HepG2 (cell line): ENCODE measurements around the gene PTPMT1. TPM values are rescaled to one million over a fixed set of nuclear protein-coding genes. Genes with fewer than 3 reads are reported as not detected.

Experiments used
- HDAC1 ChIP-seq: sonication (generic); formaldehyde crosslinking; IDR thresholded peaks from 2 replicates; pipeline ENCODE4 v1.5.1; 2020; ENCODE audit warnings: mild to moderate bottlenecking, missing genetic modification reagents
- KLF6 ChIP-seq: IDR thresholded peaks from 2 replicates; pipeline ENCODE4 v1.8.0; 2016; ENCODE audit warnings: missing biosample characterization, missing genetic modification reagents
- ZC3H13 ChIP-seq: sonication (generic); formaldehyde crosslinking; IDR thresholded peaks from 2 replicates; pipeline ENCODE4 v1.8.1; 2023; ENCODE audit warnings: mild to moderate bottlenecking, missing genetic modification reagents, moderate library complexity
- ZNF10 ChIP-seq: sonication (generic); formaldehyde crosslinking; IDR thresholded peaks from 2 replicates; pipeline ENCODE4 v1.4.0; 2020; ENCODE audit warnings: mild to moderate bottlenecking, low read depth, missing genetic modification reagents, borderline replicate concordance
- ZNF232 ChIP-seq: sonication (generic); formaldehyde crosslinking; IDR thresholded peaks from 2 replicates; pipeline ENCODE4 v1.4.0; 2020; ENCODE audit warnings: missing genetic modification reagents, borderline replicate concordance
- ZNF615 ChIP-seq: sonication (generic); formaldehyde crosslinking; IDR thresholded peaks from 2 replicates; pipeline ENCODE4 v1.5.0; 2020; ENCODE audit warnings: mild to moderate bottlenecking, missing genetic modification reagents, borderline replicate concordance
- polyA plus RNA-seq, 8 experiments: library from polyadenylated mRNA; depleted of rRNA in 3 of 8; stranded (reverse) in 7 of 8; unstranded in 1 of 8; fragments of >200 nt; fragmentation: Illumina TruSeq in 4 of 8; extraction: Trizol in 4 of 8; gene quantifications; 2 replicates each; pipeline versions ENCODE4 v1.2.1 to v1.2.3, GENCODE V29; 2011 to 2016; ENCODE audit warnings: low read depth in 4 of 8, missing spikeins in 1 of 8, mixed read lengths in 1 of 8; ENCODE audit not compliant: insufficient read depth in 1 of 8
- total RNA-seq, 5 experiments: library from RNA; depleted of rRNA; stranded (reverse); fragments of >200 nt; fragmentation: Illumina TruSeq; extraction: Trizol; gene quantifications; 2 replicates each; pipeline ENCODE4 v1.2.3, GENCODE V29; 2016; ENCODE audit warnings: low read depth in 1 of 5
- TF ChIP-seq, protein P1 (sequence below): sonication (generic); formaldehyde crosslinking; IDR thresholded peaks from 2 replicates; pipeline ENCODE4 v1.8.0; 2022; ENCODE audit warnings: mild to moderate bottlenecking, missing genetic modification reagents, moderate library complexity
- TF ChIP-seq, protein P2 (sequence below): IDR thresholded peaks from 2 replicates; pipeline ENCODE4 v1.6.1; 2016
- TF ChIP-seq, protein P3 (sequence below): sonication (generic); formaldehyde crosslinking; IDR thresholded peaks from 2 replicates; pipeline ENCODE4 v1.4.0; 2020; ENCODE audit warnings: mild to moderate bottlenecking, missing genetic modification reagents
- TF ChIP-seq, protein P4 (sequence below): sonication (generic); formaldehyde crosslinking; IDR thresholded peaks from 2 replicates; pipeline ENCODE4 v1.4.0; 2020; ENCODE audit warnings: missing genetic modification reagents
- TF ChIP-seq, protein P5 (sequence below): sonication (generic); formaldehyde crosslinking; IDR thresholded peaks from 2 replicates; pipeline ENCODE4 v1.4.0; 2020; ENCODE audit warnings: missing genetic modification reagents
- TF ChIP-seq, protein P6 (sequence below): sonication (generic); formaldehyde crosslinking; IDR thresholded peaks from 2 replicates; pipeline ENCODE4 v1.5.0; 2020; ENCODE audit warnings: mild to moderate bottlenecking, missing genetic modification reagents
- TF ChIP-seq, protein P7 (sequence below): sonication (generic); formaldehyde crosslinking; conservative IDR thresholded peaks from 2 replicates; pipeline ENCODE4 v1.8.0; 2022; ENCODE audit warnings: low read depth, missing genetic modification reagents

PTPMT1 gene
- total and polyA plus RNA-seq, 2 of the 13 experiments (the other 11 are each of a cell fraction or from before 2014, with no cell fraction given): 55.6 to 129 TPM

DNA sequence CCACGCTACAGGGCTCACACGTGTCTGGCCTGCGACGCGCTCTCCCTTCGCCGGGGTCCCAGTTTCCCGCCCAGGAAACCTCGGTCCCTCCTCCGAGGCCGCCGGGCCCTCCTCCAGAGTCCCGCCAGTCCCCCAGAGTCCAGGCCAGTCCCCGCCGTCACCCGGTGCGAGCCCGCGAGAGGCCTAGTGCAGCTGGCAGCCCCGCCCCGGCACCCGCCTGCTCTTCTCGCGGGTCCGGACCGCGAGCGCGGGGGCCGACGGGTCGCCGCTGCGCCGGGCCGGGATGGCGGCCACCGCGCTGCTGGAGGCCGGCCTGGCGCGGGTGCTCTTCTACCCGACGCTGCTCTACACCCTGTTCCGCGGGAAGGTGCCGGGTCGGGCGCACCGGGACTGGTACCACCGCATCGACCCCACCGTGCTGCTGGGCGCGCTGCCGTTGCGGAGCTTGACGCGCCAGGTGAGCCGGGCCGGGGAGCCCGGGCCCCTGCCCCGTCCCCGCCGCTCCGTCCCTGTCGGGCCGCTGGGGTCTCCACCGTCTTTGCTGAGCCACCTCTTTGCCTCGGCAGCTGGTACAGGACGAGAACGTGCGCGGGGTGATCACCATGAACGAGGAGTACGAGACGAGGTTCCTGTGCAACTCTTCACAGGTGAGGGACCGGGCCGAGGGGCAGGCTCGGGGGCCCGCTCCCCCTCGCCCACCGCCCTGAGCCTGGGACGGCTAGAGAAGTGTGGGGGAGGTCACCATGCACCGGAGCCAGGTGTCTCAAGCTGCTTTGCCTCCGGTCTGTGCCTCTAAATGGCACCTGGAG lies at the start of gene PTPMT1 (continued):
- TF ChIP-seq, protein P1, sequence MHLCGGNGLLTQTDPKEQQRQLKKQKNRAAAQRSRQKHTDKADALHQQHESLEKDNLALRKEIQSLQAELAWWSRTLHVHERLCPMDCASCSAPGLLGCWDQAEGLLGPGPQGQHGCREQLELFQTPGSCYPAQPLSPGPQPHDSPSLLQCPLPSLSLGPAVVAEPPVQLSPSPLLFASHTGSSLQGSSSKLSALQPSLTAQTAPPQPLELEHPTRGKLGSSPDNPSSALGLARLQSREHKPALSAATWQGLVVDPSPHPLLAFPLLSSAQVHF: 0 out of 2 replicates have a peak, but pooled peaks have one; percentile 23
- TF ChIP-seq ZC3H13 (peak; percentile 24; the same call in 1 of the 2 replicates), ZNF10 (CRISPR knock-in tag) (no peak), ZNF232 (peak; percentile 49; the same call in 1 of the 2 replicates), ZNF615 (no peak), KLF6 (CRISPR knock-in tag) (0 out of 2 replicates have a peak, but pooled peaks have one; percentile 52), HDAC1 (CRISPR knock-in tag) (peak; percentile 49)
- TF ChIP-seq, protein P2, sequence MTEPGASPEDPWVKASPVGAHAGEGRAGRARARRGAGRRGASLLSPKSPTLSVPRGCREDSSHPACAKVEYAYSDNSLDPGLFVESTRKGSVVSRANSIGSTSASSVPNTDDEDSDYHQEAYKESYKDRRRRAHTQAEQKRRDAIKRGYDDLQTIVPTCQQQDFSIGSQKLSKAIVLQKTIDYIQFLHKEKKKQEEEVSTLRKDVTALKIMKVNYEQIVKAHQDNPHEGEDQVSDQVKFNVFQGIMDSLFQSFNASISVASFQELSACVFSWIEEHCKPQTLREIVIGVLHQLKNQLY (CRISPR knock-in tag): no peak
- TF ChIP-seq, protein P3, sequence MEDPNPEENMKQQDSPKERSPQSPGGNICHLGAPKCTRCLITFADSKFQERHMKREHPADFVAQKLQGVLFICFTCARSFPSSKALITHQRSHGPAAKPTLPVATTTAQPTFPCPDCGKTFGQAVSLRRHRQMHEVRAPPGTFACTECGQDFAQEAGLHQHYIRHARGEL (CRISPR knock-in tag): no peak
- TF ChIP-seq, protein P4, sequence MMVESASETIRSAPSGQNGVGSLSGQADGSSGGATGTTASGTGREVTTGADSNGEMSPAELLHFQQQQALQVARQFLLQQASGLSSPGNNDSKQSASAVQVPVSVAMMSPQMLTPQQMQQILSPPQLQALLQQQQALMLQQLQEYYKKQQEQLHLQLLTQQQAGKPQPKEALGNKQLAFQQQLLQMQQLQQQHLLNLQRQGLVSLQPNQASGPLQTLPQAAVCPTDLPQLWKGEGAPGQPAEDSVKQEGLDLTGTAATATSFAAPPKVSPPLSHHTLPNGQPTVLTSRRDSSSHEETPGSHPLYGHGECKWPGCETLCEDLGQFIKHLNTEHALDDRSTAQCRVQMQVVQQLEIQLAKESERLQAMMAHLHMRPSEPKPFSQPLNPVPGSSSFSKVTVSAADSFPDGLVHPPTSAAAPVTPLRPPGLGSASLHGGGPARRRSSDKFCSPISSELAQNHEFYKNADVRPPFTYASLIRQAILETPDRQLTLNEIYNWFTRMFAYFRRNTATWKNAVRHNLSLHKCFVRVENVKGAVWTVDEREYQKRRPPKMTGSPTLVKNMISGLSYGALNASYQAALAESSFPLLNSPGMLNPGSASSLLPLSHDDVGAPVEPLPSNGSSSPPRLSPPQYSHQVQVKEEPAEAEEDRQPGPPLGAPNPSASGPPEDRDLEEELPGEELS (CRISPR knock-in tag): peak; percentile 20; the same call in 1 of the 2 replicates
- TF ChIP-seq, protein P5, sequence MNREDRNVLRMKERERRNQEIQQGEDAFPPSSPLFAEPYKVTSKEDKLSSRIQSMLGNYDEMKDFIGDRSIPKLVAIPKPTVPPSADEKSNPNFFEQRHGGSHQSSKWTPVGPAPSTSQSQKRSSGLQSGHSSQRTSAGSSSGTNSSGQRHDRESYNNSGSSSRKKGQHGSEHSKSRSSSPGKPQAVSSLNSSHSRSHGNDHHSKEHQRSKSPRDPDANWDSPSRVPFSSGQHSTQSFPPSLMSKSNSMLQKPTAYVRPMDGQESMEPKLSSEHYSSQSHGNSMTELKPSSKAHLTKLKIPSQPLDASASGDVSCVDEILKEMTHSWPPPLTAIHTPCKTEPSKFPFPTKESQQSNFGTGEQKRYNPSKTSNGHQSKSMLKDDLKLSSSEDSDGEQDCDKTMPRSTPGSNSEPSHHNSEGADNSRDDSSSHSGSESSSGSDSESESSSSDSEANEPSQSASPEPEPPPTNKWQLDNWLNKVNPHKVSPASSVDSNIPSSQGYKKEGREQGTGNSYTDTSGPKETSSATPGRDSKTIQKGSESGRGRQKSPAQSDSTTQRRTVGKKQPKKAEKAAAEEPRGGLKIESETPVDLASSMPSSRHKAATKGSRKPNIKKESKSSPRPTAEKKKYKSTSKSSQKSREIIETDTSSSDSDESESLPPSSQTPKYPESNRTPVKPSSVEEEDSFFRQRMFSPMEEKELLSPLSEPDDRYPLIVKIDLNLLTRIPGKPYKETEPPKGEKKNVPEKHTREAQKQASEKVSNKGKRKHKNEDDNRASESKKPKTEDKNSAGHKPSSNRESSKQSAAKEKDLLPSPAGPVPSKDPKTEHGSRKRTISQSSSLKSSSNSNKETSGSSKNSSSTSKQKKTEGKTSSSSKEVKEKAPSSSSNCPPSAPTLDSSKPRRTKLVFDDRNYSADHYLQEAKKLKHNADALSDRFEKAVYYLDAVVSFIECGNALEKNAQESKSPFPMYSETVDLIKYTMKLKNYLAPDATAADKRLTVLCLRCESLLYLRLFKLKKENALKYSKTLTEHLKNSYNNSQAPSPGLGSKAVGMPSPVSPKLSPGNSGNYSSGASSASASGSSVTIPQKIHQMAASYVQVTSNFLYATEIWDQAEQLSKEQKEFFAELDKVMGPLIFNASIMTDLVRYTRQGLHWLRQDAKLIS (CRISPR knock-in tag): peak; percentile 16
- TF ChIP-seq, protein P6, sequence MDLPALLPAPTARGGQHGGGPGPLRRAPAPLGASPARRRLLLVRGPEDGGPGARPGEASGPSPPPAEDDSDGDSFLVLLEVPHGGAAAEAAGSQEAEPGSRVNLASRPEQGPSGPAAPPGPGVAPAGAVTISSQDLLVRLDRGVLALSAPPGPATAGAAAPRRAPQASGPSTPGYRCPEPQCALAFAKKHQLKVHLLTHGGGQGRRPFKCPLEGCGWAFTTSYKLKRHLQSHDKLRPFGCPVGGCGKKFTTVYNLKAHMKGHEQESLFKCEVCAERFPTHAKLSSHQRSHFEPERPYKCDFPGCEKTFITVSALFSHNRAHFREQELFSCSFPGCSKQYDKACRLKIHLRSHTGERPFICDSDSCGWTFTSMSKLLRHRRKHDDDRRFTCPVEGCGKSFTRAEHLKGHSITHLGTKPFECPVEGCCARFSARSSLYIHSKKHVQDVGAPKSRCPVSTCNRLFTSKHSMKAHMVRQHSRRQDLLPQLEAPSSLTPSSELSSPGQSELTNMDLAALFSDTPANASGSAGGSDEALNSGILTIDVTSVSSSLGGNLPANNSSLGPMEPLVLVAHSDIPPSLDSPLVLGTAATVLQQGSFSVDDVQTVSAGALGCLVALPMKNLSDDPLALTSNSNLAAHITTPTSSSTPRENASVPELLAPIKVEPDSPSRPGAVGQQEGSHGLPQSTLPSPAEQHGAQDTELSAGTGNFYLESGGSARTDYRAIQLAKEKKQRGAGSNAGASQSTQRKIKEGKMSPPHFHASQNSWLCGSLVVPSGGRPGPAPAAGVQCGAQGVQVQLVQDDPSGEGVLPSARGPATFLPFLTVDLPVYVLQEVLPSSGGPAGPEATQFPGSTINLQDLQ (CRISPR knock-in tag): no peak; the same call in 1 of the 2 replicates
- TF ChIP-seq, protein P7, sequence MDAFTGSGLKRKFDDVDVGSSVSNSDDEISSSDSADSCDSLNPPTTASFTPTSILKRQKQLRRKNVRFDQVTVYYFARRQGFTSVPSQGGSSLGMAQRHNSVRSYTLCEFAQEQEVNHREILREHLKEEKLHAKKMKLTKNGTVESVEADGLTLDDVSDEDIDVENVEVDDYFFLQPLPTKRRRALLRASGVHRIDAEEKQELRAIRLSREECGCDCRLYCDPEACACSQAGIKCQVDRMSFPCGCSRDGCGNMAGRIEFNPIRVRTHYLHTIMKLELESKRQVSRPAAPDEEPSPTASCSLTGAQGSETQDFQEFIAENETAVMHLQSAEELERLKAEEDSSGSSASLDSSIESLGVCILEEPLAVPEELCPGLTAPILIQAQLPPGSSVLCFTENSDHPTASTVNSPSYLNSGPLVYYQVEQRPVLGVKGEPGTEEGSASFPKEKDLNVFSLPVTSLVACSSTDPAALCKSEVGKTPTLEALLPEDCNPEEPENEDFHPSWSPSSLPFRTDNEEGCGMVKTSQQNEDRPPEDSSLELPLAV (CRISPR knock-in tag): no peak
